HUES64 (cell line): ENCODE results near the gene SLIT1. TPM values are rescaled to one million over a fixed set of nuclear protein-coding genes. Genes with fewer than 3 reads are reported as not detected.

Source experiments
- H3K27ac ChIP-seq: 2 replicates; pipeline ENCODE4 v1.7.0; 2013; ENCODE audit warnings: low read depth, low read length, inconsistent platforms
- H3K27me3 ChIP-seq: 2 replicates; pipeline ENCODE4 v1.6.1; 2013; ENCODE audit warnings: mild to moderate bottlenecking, low read length; ENCODE audit not compliant: insufficient read depth
- H3K36me3 ChIP-seq: 2 replicates; pipeline ENCODE4 v1.6.1; 2013; ENCODE audit warnings: mild to moderate bottlenecking, low read length; ENCODE audit not compliant: insufficient read depth
- H3K4me1 ChIP-seq: 2 replicates; pipeline ENCODE4 v1.6.1; 2013; ENCODE audit warnings: mild to moderate bottlenecking, low read length, moderate library complexity; ENCODE audit not compliant: insufficient read depth
- H3K4me3 ChIP-seq: 2 replicates; pipeline ENCODE4 v1.5.1; 2013; ENCODE audit warnings: mild to moderate bottlenecking, low read length, moderate library complexity
- H3K9ac ChIP-seq: 2 replicates; pipeline ENCODE4 v1.6.1; 2013; ENCODE audit warnings: mild to moderate bottlenecking, low read depth, low read length
- H3K9me3 ChIP-seq: 2 replicates; pipeline ENCODE4 v1.6.1; 2013; ENCODE audit warnings: low read depth, low read length; ENCODE audit not compliant: insufficient read depth
- WGBS: fragments of 150-250, 120-280 bp; methylation state at CpG from one replicate; pipeline ENCODE4 v1.1.7; 2013; ENCODE audit warnings: missing lambda C conversion rate; 5-methylcytosine and 5-hydroxymethylcytosine counted together
- polyA plus RNA-seq, 2 experiments: library from polyadenylated mRNA; stranded (reverse); fragments of 50-300 nt; gene quantifications; one replicate each; pipeline ENCODE4 v1.2.3, GENCODE V29; 2013

Gene SLIT1
- 0.70 TPM for polyA plus RNA-seq (2013, experiment 1 of 2)
- polyA plus RNA-seq (2013, experiment 2 of 2): 1.7 TPM

GRCh38 chr10:97185326-97186058 is at the start of gene SLIT1:
Gene SLIT1 (minus strand): TSS chr10:97185959. CDS start chr10:97185674, 285 bp downstream.
- Histone ChIP-seq H3K27ac (no peak within 1 kb of the TSS), H3K9me3 (no peaks in the 10 kb centered on the region), H3K4me3 (peak within 1 kb of the TSS; percentile 65), H3K9ac (no peak within 1 kb of the TSS; the same call in 1 of the 2 replicates), H3K36me3 (no peaks in the 10 kb centered on the region), H3K27me3 (peaks cover 83% of the 10 kb centered on the region), H3K4me1 (0 out of 2 replicates have a peak, but pooled peaks cover 4% of the 10 kb centered on the region)
- WGBS: under 1% methylated on average over 74 of the region's 74 CpGs

- H3K9me3 ChIP-seq: no peaks in the 10 kb centered on the region
- H3K27ac ChIP-seq: no peak overlapping the region
- peaks cover 24% of the 10 kb centered on the region for H3K36me3 ChIP-seq
- peaks cover 5% of the 10 kb centered on the region; the same call in 1 of the 2 replicates for H3K4me1 ChIP-seq
- no peak overlapping the region for H3K4me3 ChIP-seq
- H3K9ac ChIP-seq: no peak overlapping the region
- WGBS: 95% methylated on average over 4 of the region's 4 CpGs
- no peaks in the 10 kb centered on the region for H3K27me3 ChIP-seq
These were observed 49.6 kb upstream of the SLIT1 start for GRCh38 chr10:97235353-97235752.

DNA sequence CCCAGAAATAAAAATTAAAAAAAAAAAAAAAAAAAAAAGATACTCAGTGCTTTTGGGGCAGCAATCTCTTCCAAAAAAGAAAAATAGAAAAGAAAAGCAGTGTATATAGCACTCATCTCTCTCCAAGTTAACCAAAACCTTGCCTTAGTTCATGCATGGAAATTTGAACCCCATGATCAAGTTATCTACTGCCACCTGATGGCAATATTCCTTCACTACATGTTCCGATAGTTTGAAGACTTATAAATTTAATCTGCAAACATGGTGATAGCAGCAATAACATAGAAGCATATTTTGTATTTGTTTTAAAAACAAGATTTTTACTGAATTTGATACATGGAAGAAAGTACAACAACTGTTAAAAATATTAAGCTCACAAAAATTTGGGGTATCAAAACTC is 48.6 kb upstream of the SLIT1 start:
- Histone ChIP-seq H3K9ac (no peak overlapping the region), H3K9me3 (no peaks in the 10 kb centered on the region), H3K27ac (no peak overlapping the region), H3K4me3 (no peak overlapping the region), H3K4me1 (peaks cover 5% of the 10 kb centered on the region; the same call in 1 of the 2 replicates), H3K27me3 (no peaks in the 10 kb centered on the region), H3K36me3 (peaks cover 33% of the 10 kb centered on the region)
- WGBS: no CpG with 5 or more reads among the region's 1 CpG

DNA sequence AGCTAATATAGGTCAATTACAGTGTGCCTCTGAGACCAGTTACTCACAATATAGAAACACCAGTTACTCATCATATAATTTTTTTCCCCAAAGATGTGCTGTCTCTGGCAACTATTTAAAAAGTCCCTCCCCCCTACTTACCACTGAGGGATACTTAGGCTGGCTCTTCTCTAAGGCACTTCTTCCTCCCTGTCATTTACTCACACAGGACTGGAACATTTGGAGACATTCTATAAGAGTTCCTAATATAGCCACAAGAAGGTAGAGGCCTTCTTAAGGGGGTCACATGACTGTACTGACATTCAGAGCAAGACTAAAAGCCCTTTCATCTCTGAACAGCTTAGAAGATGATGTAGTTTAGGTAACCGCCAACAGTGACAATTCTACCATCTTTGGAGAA is 44.4 kb upstream of the SLIT1 start:
- WGBS: no CpG with 5 or more reads among the region's 1 CpG
- Histone ChIP-seq H3K9ac (no peak overlapping the region), H3K4me3 (no peak overlapping the region), H3K9me3 (no peaks in the 10 kb centered on the region), H3K36me3 (peaks cover 60% of the 10 kb centered on the region), H3K4me1 (peaks cover 5% of the 10 kb centered on the region; the same call in 1 of the 2 replicates), H3K27me3 (no peaks in the 10 kb centered on the region), H3K27ac (no peak overlapping the region)

GRCh38 chr10:97229322-97230015 is 43.7 kb upstream of the SLIT1 start:
- H3K9ac ChIP-seq: no peak overlapping the region

DNA sequence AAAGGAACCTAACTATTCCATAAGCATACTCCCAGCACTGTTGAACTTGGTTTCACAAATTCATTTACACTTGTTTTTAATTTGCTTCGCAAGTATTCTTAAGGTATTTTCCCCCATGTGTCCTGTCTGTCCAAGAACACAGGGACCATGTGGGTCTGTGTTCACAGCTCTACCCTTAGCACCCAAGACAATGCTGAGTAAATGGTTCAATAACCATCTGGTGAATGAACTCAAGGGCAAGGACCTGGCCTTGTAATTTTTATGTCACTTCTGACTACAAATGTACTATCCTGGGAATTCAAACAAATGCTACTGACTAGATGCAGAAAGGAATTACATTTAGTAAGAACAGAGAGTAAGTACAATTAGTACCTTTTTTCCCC is 43.0 kb upstream of the SLIT1 start:
- H3K9ac ChIP-seq: no peak overlapping the region
- no peak overlapping the region for H3K27ac ChIP-seq
- H3K9me3 ChIP-seq: no peaks in the 10 kb centered on the region
- whole genome bisulfite sequencing: 100% methylated on average over 1 of the region's 1 CpG
- peaks cover 66% of the 10 kb centered on the region for H3K36me3 ChIP-seq
- no peaks in the 10 kb centered on the region for H3K4me1 ChIP-seq
- no peak overlapping the region for H3K4me3 ChIP-seq
- H3K27me3 ChIP-seq: no peaks in the 10 kb centered on the region

More at GRCh38 chr10:97229322-97230015, 43.7 kb upstream of the SLIT1 start:
- Histone ChIP-seq H3K36me3 (peaks cover 63% of the 10 kb centered on the region), H3K4me3 (no peak overlapping the region), H3K9me3 (no peaks in the 10 kb centered on the region), H3K27ac (no peak overlapping the region), H3K4me1 (peaks cover under 1% of the 10 kb centered on the region; the same call in 1 of the 2 replicates), H3K27me3 (no peaks in the 10 kb centered on the region)
- 88% methylated on average over 1 of the region's 1 CpG for WGBS

DNA sequence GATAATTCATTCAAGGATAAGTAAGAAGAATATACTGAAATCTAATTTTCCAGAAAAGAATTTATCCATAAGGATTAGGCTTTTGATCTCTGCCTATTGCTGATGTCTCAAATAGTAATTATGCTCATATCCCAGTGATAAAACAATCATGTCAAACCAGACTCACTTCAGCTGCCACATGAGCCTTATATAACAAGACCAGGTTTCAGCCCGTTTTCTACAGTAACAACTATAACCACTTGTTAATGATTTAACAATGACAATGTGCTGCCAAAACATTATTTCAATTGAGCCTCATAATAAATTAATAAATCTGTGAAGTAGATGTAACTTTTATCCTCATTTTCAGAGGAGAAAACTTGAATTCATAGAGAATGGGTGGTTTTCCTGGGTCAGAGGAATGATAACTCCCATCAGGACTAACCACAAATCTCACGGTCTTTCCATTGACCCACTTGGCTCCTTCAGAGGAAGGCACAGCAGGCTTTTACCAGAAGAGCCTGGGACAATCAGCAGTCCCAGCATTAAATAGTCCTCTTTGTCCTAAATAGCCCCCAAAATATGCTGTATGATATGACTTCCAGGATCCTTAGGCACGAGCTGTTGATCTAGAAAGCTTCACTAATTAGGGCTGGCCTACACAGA is 42.5 kb upstream of the SLIT1 start:
- H3K27ac ChIP-seq: no peak overlapping the region
- no peaks in the 10 kb centered on the region for H3K27me3 ChIP-seq
- no peaks in the 10 kb centered on the region for H3K9me3 ChIP-seq
- whole genome bisulfite sequencing: 90% methylated on average over 3 of the region's 3 CpGs
- no peak overlapping the region for H3K9ac ChIP-seq
- peaks cover under 1% of the 10 kb centered on the region; the same call in 1 of the 2 replicates for H3K4me1 ChIP-seq
- peaks cover 71% of the 10 kb centered on the region for H3K36me3 ChIP-seq
- H3K4me3 ChIP-seq: no peak overlapping the region

DNA sequence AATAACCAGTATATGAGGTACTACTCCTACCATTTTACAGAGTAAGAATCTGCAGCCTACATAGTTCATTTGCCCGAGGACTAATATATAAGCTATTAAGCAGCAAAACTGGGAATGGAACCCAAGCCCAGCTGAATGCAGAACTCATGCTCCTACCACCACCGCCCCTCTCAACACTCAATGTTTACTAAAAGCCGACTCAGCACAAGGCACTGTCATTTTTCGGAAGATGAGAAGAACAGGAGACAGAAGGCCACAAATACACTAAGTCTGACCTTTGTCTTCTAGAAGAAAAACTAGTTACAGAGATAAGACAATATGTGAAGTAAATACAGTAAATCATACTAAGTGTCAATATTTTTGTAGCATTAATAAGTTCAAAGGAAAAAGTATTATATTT is 40.6 kb upstream of the SLIT1 start:
- Histone ChIP-seq H3K36me3 (peaks cover 68% of the 10 kb centered on the region), H3K27me3 (no peaks in the 10 kb centered on the region), H3K4me1 (peaks cover 15% of the 10 kb centered on the region; the same call in 1 of the 2 replicates), H3K27ac (no peak overlapping the region), H3K4me3 (no peak overlapping the region), H3K9ac (no peak overlapping the region), H3K9me3 (no peaks in the 10 kb centered on the region)
- WGBS: 95% methylated on average over 4 of the region's 4 CpGs

- Histone ChIP-seq H3K27me3 (no peaks in the 10 kb centered on the region), H3K36me3 (peaks cover 67% of the 10 kb centered on the region), H3K9ac (no peak overlapping the region), H3K4me1 (peaks cover 15% of the 10 kb centered on the region; the same call in 1 of the 2 replicates), H3K27ac (no peak overlapping the region), H3K9me3 (no peaks in the 10 kb centered on the region), H3K4me3 (no peak overlapping the region)
- 90% methylated on average over 3 of the region's 4 CpGs for WGBS
These were observed 39.0 kb upstream of the SLIT1 start for GRCh38 chr10:97224483-97225435.

- WGBS: 68% methylated on average over 5 of the region's 6 CpGs
- peaks cover 45% of the 10 kb centered on the region for H3K36me3 ChIP-seq
These were observed 36.7 kb upstream of the SLIT1 start for GRCh38 chr10:97222326-97222961.

More at GRCh38 chr10:97222326-97222961, 36.7 kb upstream of the SLIT1 start:
- Histone ChIP-seq H3K27me3 (no peaks in the 10 kb centered on the region), H3K27ac (no peak overlapping the region), H3K9ac (no peak overlapping the region), H3K4me3 (no peak overlapping the region), H3K9me3 (no peaks in the 10 kb centered on the region), H3K4me1 (peaks cover 15% of the 10 kb centered on the region; the same call in 1 of the 2 replicates)
